ENCODE results near the gene OR6C2. TPM values are rescaled to one million over a fixed set of nuclear protein-coding genes. Genes with fewer than 3 reads are reported as not detected.

The OR6C2 gene
- total RNA-seq, 1 experiment from 2014 or later = not detected

GRCh38 chr12:55446326-55446725, 2.5 kb downstream of the OR6C2 start:
- no peaks in the 10 kb centered on the region for H3K4me1 ChIP-seq (ENCODE audit: insufficient read depth, low read length)
- H3K18ac ChIP-seq (ENCODE audit: insufficient read length, low read depth, low read length) = no peak overlapping the region
- H4K5ac ChIP-seq (ENCODE audit: insufficient read length, low read depth, low read length) = no peak overlapping the region
- no peak overlapping the region for H3K4me2 ChIP-seq (ENCODE audit: insufficient read depth, insufficient read length, low read length)
- H3K23me2 ChIP-seq (ENCODE audit: insufficient read length, low read depth, low read length, poor library complexity, severe bottlenecking) = no peaks in the 10 kb centered on the region
- H3K4ac ChIP-seq (ENCODE audit: low read depth, low read length) = no peak overlapping the region
- Mint-ChIP-seq H3K27ac (no peak overlapping the region), H3K4me3 (no peak overlapping the region), H3K36me3 (ENCODE audit: insufficient read depth in 1 of 3, low read depth in 3 of 3) (peaks cover 0 to 8% (median 6%) of the 10 kb centered on the region in 3 experiments; a peak in 6 of 7 replicates), H3K27me3 (ENCODE audit: low read depth) (no peaks in the 10 kb centered on the region), H3K9me3 (peaks cover 7 to 12% of the 10 kb centered on the region in 2 experiments), H3K4me1 (no peaks in the 10 kb centered on the region)
- no peak overlapping the region for H2AK5ac ChIP-seq (ENCODE audit: insufficient read length, low read length)
- H2BK20ac ChIP-seq (ENCODE audit: low read depth, low read length, poor library complexity, severe bottlenecking) = no peak overlapping the region
- H2BK5ac ChIP-seq (ENCODE audit: insufficient read length, low read length) = no peak overlapping the region
- H3T11ph ChIP-seq (ENCODE audit: low read length) = no peak overlapping the region
- H3K79me1 ChIP-seq (ENCODE audit: insufficient read depth, low read depth, low read length, poor library complexity, severe bottlenecking) = no peaks in the 10 kb centered on the region
- no peak overlapping the region for H4K8ac ChIP-seq (replicated peaks; ENCODE audit: insufficient read length, low read depth, low read length)
- H4K20me1 ChIP-seq (ENCODE audit: control insufficient read depth, insufficient read depth, insufficient read length) = no peaks in the 10 kb centered on the region
- H3K9ac ChIP-seq (ENCODE audit: extremely low read depth, insufficient read length, low read length) = no peak overlapping the region
- no peak overlapping the region for H3K27ac ChIP-seq (ENCODE audit: insufficient read length, low read depth, low read length)
- no peak for DNase-seq
- H2BK120ac ChIP-seq (ENCODE audit: low read depth, low read length, poor library complexity, severe bottlenecking) = no peak overlapping the region
- H3K56ac ChIP-seq (ENCODE audit: insufficient read length, low read depth, low read length) = no peak overlapping the region
- H3K79me2 ChIP-seq (ENCODE audit: insufficient read depth, low read length) = no peaks in the 10 kb centered on the region
- no peak overlapping the region for H3K23ac ChIP-seq (ENCODE audit: insufficient read length, low read depth, low read length)
- no peak overlapping the region for H3K14ac ChIP-seq (ENCODE audit: insufficient read depth, low read length)
- H4K91ac ChIP-seq (ENCODE audit: insufficient read length, low read depth, low read length) = no peak overlapping the region
- no peak overlapping the region for H2BK15ac ChIP-seq (ENCODE audit: low read depth, low read length)
- H3K27me3 ChIP-seq (ENCODE audit: insufficient read depth, low read length) = no peaks in the 10 kb centered on the region
- no peak overlapping the region for H2BK12ac ChIP-seq (ENCODE audit: insufficient read length, low read depth, low read length)
- WGBS (ENCODE audit: extremely low coverage, insufficient read length, low lambda C conversion rate) = no CpG with 5 or more reads among the region's 5 CpGs
- no peak overlapping the region for H2AFZ ChIP-seq (ENCODE audit: low read length)
- peak; percentile 23; the same call in 2 of the 3 replicates for TF ChIP-seq CTCF (conservative IDR thresholded peaks at IDR 0.05)
- H3K9me3 ChIP-seq (ENCODE audit: control insufficient read depth, low read depth, low read length) = no peaks in the 10 kb centered on the region
